Measurements from ENCODE around the gene MEA1.

MEA1 gene

DNA sequence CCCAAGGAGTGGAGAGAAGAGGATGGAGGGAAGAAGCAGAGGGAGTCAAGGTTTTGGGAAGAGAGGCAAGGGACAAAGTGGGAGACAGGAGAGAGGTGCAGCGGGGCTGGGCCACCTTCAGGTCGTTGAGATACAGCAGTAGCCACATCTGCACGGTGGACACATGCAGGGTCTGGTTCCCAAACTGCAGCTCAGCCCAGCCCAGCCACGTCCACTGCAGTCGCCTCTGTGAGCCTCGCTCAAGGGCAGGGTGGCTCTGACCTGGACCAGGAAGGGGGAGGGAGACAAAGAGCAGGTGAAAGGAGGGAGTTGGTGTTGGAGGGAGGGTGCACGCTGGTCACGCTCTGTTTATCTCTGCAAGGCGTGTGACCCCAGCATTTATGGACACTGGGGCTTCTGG lies 25.0 kb upstream of the MEA1 start:
- DNase-seq (ENCODE audit: low read depth in 2 of 2) = no peak

DNA sequence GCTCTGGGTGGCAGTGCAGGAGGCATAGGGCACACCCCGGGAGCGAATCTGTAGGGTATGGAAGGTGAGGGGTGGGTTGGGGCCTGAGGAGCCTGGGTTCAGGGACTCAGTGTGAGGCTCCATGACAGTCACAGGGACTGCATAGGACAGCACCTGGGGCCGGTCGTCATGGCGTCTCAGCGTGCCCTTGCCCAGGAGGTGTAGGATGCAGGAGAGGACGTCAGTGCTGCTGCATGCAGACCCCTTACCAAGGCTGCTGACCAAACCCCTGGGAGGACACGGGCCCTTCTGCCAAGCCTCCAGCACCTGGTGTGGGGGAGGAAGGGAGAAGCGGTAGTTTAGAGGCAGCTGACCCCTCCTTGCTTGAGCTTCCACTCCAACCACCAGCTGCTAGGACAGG lies 24.0 kb upstream of the MEA1 start:
- DNase-seq (ENCODE audit: low read depth in 2 of 2) = no peak

DNA sequence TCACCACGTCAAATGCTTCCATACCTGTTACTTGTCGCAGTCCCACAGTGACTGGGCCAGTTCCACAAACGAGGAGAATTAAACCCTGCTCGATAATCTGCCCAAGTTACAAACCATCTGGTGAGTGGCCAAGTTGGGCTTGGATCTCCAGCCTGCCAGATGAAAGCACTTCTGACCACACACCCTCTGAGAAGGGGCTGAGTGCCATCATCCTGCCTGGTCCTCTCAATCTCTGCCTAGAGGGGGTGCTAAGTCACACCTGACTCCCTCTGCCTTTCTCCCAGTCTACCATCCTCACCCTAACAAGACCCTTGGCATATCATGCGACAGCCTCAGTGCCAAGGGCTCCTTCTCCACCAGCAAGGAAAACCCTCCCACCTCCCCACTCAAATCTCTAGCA lies 23.5 kb upstream of the MEA1 start:
- DNase-seq (ENCODE audit: low read depth in 2 of 2) = no peak

DNA sequence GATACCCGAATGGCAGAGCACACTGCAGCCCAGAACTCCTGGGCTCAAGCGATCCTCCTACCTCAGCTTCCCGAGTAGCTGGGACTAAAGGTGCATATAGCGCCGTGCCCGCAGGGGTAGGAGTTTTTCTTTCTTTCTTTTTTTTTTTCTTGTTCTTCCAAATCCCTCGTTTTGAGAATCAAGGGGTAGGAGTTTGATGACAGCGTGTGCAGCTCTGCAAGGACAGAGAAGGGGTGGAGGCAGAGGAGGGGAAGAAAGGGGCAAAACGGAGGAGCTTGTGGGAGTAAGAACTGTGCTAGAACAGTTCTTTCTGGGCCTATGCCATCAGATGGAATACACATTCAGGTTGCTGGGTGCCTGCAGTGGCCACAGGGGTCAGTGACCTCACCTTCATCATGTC lies 23.0 kb upstream of the MEA1 start:
- no peak for DNase-seq (ENCODE audit: low read depth in 2 of 2)

DNA sequence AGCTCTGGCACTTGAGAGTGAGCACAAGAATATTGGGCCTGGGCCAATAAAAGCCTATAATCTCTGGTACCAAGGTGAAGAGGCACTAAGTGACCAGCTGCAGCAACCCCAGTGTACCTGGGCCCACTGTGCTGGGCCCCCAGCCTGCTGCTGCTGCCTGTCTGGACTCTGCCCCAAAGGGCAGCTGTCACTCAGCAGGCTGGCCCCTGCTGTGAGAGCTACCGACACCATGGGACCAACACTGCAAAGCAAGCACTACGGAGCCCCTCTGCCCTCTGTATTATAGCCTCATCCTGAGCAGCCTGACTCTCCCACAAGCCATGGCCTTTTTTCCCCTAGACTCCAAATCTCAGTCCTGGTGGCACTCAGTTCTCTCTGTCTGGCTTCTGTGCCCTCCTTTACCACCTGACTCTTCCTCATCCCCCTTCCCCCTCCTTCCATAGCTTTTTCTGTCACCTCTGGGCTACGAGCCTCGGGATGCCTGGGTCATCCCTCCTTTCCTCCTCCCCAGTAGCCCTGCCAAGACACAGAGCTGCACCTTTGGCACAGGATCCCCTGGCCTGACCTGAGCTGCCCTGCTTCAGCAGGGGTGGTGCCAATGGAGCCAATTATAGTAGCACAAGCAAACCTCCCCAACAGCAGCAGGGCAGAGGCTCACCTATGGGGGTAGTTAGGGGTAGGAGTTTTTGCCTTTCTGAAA lies 21.9 kb upstream of the MEA1 start:
- DNase-seq (ENCODE audit: low read depth in 2 of 2) = no peak

DNA sequence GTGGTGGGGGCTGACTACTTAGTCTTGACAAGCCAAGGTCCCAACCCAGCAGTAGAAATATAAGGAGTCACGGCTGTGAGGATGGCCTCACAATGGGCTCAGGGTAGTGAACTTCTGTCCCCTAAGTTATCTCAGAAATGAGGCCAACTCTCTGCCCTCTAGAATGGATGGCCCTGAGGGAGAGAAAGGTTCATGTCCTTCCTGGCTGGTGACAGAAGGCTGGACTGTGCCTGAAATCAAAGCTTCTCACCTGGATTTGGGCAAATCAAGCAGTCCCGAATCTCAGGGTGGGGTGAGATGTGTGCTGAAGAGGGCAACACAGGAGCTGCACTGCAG lies 20.4 kb upstream of the MEA1 start:
- no peak for DNase-seq (ENCODE audit: low read depth in 2 of 2)

DNA sequence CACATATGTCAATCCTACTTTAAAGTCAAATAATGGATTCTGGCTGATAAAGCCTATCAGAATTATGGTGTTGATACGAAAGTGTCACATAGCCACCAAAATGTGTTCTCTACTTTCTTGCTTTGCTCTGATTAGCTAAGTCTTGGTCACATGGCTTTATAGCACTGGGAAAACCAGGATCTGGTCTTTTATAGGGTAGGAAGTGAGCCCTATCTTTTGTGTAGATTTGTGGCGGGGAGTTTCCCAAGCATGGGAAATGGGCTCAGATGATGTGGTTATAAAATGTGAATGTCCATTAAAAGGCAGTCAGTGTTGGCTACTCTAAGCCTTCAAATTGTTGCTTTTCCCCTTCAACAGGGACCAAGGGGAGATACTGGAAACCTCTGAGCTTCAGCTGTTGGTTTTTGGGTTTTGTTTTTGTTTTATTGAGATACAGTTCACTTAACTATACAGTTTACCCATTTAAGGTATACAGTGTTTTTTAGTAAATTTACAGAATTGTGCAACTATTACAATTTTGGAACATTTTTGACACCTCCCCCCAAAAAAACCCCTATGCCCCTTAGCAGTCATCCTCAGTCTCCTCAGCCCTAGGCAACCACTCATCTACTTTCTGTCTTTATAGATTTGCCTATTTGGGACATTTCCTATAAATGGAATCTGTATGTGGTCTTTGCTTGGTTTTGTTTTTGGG lies 19.9 kb upstream of the MEA1 start:
- DNase-seq (ENCODE audit: low read depth in 2 of 2) = no peak

DNA sequence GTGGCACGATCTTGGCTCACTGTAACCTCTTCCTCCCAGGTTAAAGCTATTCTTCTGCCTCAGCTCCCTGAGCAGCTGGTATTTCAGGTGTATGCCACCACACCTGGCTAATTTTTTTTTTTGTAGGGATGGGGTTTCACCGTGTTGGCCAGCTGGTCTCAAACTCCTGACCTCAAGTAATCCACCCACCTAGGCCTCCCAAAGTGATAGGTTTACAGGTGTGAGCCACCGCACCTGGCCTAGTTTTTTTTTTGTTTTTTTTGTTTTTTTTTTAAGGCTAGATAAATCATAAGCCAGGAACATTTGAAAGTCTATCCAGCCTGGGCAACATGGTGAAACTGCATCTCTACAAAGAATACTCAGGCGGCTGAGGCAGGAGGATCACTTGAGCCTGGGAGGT lies 18.6 kb upstream of the MEA1 start:
- DNase-seq (ENCODE audit: low read depth in 2 of 2) = no peak

DNA sequence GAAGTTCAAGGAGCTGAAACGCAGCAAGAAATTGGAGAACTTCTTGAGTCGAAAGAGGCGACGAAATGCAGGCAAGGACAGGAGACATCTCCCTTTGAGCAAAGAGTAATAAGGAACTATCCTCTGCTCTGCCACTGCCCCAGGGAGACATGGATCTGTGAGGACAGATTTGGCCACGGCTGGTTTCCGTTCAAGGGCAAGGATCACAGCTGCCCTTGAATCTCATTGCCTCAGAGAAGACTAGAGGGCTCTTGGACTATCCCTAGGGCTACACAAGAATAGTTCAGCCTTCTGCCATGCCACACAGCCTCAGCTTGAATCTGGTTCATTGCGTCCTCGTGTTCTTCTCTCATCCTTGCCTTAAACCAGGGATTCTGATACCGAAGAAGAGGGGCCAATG lies 15.4 kb upstream of the MEA1 start:
- no peak for DNase-seq (ENCODE audit: low read depth in 2 of 2)

DNA sequence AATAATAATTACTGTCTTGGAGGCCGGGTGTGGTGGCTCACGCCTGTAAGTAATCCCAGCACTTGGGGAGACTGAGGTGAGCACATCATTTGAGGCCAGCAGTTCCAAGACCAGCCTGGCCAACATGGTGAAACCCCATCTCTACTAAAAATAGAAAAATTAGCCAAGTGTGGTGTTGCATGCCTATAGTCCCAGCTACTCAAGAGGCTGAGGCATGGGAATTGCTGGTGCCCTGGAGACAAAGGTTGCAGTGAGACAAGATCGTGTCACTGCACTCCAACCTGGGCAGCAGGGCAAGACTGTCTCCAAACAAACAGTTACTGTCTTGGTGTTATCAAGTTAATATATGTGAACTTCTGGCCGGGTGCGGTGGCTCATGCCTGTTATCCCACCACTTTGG lies 12.6 kb upstream of the MEA1 start:
- DNase-seq (ENCODE audit: low read depth in 2 of 2) = no peak

DNA sequence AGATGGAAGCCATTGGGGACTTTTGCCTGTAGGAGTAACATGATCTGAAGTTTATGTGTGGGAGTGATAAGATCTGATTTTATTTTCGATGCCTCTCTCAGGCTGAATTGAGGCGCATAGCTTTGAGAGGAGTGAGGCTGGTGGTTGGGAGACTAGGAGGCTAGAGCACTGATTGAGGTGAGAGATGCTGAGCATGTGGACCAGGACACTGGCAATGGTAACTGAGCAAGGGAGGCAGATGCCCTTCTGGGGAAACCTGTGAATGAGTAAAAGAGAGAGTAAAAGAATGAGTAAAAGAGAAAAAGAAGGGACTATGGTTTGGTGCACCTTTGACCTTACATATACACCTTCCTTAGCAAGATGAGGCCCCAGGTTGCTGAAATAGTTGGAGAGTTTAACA lies 10.7 kb upstream of the MEA1 start:
- DNase-seq (ENCODE audit: low read depth in 2 of 2) = no peak

DNA sequence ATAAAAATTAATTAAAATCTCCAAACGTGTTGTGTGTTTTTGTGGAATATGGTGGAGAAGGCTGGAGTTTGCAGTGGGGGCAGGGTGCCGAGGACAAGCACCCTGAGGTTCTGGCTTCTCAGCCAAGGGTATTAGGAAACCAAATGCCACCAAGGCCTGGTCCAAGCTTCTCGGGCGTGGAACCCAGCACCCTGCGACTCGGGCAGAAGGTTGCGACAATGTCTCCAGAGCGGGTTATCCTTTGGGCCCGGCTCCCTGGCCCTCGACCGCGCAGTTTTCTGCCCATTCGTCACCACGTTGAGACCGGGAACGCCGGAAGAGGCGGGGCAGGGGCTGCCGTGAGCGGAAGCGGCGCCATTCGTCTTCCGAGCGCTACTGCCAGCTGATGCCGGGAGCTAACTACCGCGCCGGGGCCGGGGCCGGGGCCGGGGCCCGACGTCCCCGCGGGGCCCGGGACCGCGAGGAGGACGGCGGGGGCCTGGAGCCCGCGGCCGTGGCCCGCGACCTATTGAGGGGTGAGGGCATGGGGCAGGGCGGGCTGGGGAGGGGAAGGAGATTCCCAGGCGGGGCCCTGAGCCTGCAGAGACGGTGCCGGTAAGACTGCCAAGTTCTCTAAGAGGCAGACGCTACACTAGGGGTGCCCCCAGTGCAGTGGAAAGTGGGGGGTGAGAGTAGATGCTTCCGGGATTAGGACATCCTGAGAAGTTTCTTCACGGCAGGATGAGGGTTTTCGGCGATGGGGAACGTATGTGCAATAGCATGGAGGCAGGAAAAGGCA lies 7.7 kb upstream of the MEA1 start, which contains the start of gene RRP36:
TSS of gene RRP36 (plus strand) at position 354 of the 778 bp plus-strand sequence. CDS start at position 386, 32 bp downstream.
- peak; percentile 62 to 69 for DNase-seq (ENCODE audit: low read depth in 2 of 2)

DNA sequence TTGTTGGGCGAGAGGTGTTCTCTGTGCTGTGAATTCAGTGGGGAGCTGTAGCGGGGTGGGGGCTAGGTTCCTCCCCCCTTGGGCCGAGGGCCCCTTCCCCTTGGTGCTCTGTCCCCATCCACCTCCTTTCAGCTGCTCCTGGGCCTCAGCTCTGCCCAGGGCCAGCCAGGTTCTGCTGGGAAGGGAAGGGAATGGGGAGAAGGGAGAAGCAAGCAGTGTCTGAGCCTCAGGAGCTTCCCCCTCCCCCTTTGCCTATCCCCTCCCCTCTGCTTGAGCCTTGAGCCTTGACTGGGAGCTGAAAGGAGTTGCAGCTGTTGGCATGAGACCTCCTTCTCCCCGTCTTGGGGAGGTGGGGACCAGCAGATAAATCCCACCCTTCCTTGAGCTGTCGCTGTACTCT lies 7.1 kb upstream of the MEA1 start:
- DNase-seq (ENCODE audit: low read depth in 2 of 2) = no peak

DNA sequence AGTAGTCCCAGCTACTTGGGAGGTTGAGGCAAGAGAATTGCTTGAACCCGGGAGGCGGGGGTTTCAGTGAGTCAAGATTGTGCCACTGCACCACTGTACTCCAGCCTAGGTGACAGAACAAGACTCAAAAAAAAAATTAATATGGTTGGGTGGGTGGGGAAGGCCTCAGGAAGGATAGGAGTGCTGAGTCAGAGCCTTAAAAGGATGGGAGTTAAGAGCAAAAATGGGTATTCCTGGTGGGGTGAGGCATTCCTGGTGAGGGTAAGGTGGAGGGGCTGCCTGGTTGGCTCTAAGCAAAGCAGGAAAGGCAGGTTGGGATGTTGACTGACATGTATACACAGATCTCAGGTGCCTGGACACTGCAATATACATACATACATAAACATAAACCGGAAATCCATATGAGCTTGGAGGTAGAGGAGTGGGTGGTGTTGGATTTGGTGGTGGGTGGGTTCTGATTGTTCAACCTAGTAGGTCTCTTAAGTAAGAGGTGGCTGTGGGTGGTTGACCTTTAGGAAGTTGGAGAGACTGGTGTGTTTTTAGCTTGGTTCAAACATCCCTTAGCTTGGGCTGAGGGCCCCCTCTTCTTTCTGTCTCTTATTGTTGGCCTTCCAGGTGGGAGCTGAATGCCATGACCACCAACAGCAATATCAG lies 6.4 kb upstream of the MEA1 start:
- no peak for DNase-seq (ENCODE audit: low read depth in 2 of 2)

DNA sequence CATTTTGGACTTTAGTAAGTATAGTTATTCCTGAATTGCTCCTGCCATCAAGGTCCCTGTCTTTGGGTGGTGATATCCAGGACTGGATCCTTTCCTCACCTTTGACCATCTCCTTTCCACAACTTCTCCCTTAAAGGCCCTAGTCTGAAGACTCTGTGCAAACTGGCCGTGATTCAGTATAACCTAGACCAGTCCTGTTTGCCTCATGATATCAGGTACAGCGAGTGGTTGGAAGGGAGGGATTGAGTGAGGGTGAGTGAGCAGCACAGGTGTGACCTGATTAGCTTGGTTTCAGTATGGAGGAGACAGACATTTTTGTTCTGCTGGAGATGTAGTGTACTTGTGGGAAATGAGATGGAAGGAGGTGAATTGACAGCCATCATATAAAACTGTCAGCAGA lies 5.4 kb upstream of the MEA1 start:
- DNase-seq (ENCODE audit: low read depth in 2 of 2) = no peak

DNA sequence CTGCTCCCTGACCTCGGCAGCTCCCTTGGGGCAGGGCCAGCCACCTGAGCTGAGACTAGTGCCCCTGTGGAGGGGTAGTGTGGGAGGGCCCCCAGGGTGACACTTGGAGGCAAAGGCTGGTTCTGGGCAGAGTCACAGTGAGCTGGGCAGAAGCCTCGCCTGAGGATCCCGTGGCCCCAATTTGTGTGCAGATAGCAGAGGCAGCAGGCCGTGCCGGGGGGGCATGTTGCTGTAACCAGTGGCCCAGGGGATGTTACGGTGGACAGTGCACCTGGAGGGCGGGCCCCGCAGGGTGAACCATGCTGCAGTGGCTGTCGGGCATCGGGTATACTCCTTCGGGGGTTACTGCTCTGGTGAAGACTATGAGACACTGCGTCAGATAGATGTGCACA lies 3.2 kb upstream of the MEA1 start:
- no peak for DNase-seq (ENCODE audit: low read depth in 2 of 2)

DNA sequence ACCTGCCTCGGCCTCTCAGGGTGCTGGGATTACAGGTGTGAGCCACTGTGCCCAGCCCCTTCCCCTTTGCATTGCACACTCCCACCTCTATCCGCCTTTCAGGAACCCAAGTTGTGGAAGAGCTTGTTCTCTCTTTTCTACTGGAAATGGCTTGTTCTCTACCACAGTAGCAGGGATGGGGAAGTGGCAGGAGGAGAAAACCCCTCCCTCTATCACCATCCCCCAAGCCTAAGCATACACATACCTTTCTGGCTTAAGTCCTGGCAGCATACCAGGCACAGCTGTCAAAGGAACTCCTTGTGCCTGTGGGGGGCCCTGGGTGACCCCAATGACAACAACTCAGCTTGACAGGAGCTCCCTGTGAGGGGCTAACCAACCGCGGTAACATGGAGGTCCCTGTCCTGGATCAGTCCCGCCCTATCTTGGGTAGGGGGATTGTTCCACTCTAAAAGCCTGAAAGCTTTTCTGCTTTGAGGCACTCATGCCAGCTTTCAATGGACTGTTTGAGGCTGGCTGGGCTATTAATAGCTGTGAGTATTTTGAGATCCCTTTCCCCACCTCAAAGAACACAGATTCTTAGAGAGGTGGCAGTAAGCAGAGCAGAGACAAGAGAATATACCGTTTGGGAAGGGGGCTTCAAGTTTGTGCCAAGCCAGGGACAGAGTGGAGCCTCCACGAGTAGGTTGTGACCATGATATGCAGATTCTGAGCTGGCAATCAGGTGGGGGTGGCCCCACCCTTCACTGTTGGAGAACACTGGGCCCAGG lies 2.6 kb upstream of the MEA1 start:
- DNase-seq (ENCODE audit: low read depth in 2 of 2) = no peak

DNA sequence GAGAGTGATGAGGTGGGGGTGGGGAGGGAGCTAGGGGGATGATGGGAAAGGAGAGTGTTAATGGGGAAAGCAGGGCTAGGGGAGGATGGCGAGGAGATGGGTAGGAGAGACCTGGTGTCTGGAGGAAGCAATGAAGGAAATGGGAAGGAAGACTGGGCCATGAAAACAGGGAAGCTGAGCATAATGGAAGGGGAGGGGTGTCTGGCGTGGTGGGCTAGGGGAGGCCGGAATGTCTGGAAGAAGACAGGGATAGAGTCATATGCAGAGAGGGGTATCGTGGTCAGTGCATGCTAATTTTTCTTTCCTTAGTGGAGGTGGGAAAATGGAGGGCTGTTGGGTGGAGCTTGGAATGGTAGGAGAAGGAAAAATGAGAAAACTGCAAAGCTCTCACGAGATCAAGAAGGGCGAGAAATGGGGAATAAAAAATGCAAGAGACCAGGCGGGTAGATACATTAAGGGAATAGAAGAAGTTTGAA lies 726 bp upstream of the MEA1 start:
- no peak for DNase-seq (ENCODE audit: low read depth in 2 of 2)

DNA sequence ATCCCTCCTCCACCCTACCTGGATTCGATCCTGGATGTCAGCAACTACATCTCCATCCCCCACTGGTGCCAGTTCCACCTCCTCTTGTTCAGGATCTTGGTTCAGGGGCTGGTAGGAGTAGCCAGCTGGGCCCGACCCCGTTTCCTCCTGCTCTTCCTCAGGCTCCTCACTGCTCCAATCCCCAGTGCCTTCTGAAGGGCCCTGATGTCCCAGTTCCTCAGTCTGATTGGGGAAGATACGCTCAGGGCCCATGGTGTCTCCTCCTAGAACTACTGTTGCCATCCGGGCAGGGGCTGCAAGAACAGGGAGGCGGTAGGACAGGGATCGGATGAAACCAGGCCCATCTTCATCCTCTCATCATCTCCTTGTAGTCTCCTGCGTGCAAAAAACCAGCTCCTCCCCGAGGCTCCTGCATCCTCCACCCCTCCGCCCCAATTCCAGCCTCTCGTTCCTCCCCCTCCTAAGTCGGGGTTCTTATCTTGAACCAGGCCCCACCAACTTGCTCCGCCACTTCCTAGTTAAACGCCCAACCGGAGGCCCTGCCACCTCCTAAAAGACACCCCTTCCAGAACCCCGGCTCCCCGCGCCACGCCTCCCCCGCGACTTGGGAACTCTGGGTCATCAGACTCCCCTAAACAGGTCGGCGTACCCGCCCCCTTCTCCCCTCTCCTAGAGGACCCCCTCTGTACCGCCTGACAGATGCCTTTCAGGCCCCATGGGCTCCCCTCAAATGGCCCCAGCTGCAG lies 476 bp downstream of the MEA1 start:
- DNase-seq (ENCODE audit: low read depth in 2 of 2) = no peak

DNA sequence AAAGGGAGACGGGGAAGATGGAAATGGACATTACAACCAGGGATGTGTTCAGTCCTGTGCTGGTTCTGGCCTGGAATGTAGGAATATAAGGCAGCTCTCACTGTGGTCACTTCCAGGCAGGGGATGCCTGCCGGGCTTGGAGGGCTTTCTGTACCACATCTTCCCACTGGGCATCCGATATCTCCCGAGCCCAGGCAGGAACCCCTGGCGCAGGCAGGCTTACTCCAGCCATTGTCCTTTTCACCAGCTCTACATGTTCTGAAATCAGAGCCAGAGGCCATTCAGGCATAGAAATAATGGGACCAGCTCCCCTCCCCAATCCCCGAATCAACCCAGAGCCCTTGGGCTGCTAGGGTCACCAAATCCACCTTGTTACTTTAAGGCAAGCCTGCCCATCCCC lies 1.4 kb downstream of the MEA1 start:
- DNase-seq (ENCODE audit: low read depth in 2 of 2) = no peak

DNA sequence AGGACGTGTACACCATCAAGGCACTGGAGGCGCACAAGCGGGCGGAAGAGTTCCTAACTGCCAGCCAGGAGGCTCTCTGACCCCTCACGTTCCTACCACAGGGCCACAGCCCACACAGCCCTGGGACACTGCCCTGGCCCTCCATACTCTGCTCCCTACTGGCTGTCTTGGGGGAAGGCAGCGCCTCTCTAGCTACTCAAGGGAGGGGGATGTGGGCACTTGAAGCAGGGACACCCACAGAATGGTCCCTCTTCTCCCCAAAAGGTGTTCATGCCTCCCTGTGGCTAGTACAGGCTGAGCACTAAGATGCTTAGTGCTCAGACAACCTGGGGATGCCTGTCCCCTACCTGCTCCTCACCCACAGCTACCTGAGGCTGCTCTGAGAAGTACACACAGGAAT lies 2.5 kb downstream of the MEA1 start:
- DNase-seq (ENCODE audit: low read depth in 2 of 2) = no peak
